Esophagus (tissue), 2 donors: ENCODE results near the gene FHIT. TPM values are rescaled to one million over a fixed set of nuclear protein-coding genes. Genes with fewer than 3 reads are reported as not detected.

Source experiments
- H3K27ac ChIP-seq, 2 donors: one replicate each; pipeline ENCODE4 v1.5.1; 2013; ENCODE audit warnings: low read depth in 2 of 2, mild to moderate bottlenecking in 2 of 2, inconsistent platforms in 1 of 2, low read length in 1 of 2, moderate library complexity in 1 of 2
- H3K27me3 ChIP-seq, 2 donors: one replicate each; pipeline ENCODE4 v1.6.1; 2013; ENCODE audit warnings: low read length in 2 of 2, control low read depth in 1 of 2, mild to moderate bottlenecking in 1 of 2; ENCODE audit not compliant: insufficient read depth in 2 of 2, control insufficient read depth in 1 of 2
- H3K36me3 ChIP-seq, 2 donors: one replicate each; pipeline ENCODE4 v1.6.1; 2013; ENCODE audit warnings: low read length in 1 of 2; ENCODE audit not compliant: control insufficient read depth in 2 of 2, insufficient read depth in 2 of 2
- H3K4me1 ChIP-seq, 2 donors: one replicate each; pipeline ENCODE4 v1.6.1; 2013; ENCODE audit warnings: low read length in 1 of 2; ENCODE audit not compliant: control insufficient read depth in 2 of 2, insufficient read depth in 2 of 2
- H3K4me3 ChIP-seq, 2 donors: one replicate each; pipeline ENCODE4 v1.5.1; 2013; ENCODE audit warnings: low read length in 2 of 2, mild to moderate bottlenecking in 2 of 2, low read depth in 1 of 2, moderate library complexity in 1 of 2
- H3K9me3 ChIP-seq, 2 donors: one replicate each; pipeline ENCODE4 v1.6.1; 2013; ENCODE audit warnings: mild to moderate bottlenecking in 2 of 2, low read depth in 1 of 2, low read length in 1 of 2, moderate library complexity in 1 of 2; ENCODE audit not compliant: control insufficient read depth in 2 of 2, insufficient read depth in 1 of 2
- whole genome bisulfite sequencing, 2 donors: extraction: QIAGEN DNeasy Blood & Tissue Kit; methylation state at CpG; one replicate each; pipeline ENCODE4 v1.1.7; 2013; 5-methylcytosine and 5-hydroxymethylcytosine counted together
- polyA plus RNA-seq, 2 donors: library from polyadenylated mRNA; stranded (reverse); fragments of 200-250 nt; gene quantifications; one replicate each; pipeline ENCODE4 v1.2.3, GENCODE V29; 2013
- donor health status: healthy with polysubstance abuse.
- donor health status: Bipolar disorder and iron deficiency.

Gene FHIT
- polyA plus RNA-seq, 2 donors = 3.4 to 5.0 TPM

GRCh38 chr3:61111825-61112224 lies 139.4 kb downstream of the FHIT start:
- WGBS, 2 donors = 77 to 89% methylated on average over 4 of the region's 4 CpGs
- H3K4me1 ChIP-seq = no peaks in the 10 kb centered on the region
- H3K4me3 ChIP-seq = no peak overlapping the region
- H3K27ac ChIP-seq = no peak overlapping the region
- H3K36me3 ChIP-seq = no peaks in the 10 kb centered on the region
- no peaks in the 10 kb centered on the region for H3K27me3 ChIP-seq
- H3K9me3 ChIP-seq = peaks cover 0 to 3% of the 10 kb centered on the region in 2 donors

- no peaks in the 10 kb centered on the region for H3K27me3 ChIP-seq
- no peak overlapping the region for H3K4me3 ChIP-seq
- 72 to 82% methylated on average over 2 of the region's 2 CpGs for WGBS, 2 donors
- no peak overlapping the region for H3K27ac ChIP-seq
- H3K36me3 ChIP-seq = no peaks in the 10 kb centered on the region
- H3K4me1 ChIP-seq = no peaks in the 10 kb centered on the region
- peaks cover 0 to 3% of the 10 kb centered on the region in 2 donors for H3K9me3 ChIP-seq
These were observed 140.7 kb downstream of the FHIT start for GRCh38 chr3:61110576-61110975.

GRCh38 chr3:61108247-61109019 lies 142.8 kb downstream of the FHIT start:
- Histone ChIP-seq H3K36me3 (no peaks in the 10 kb centered on the region), H3K27ac (no peak overlapping the region), H3K27me3 (no peaks in the 10 kb centered on the region), H3K9me3 (peaks cover 0 to 3% of the 10 kb centered on the region in 2 donors), H3K4me1 (no peaks in the 10 kb centered on the region), H3K4me3 (no peak overlapping the region)
- 2 to 38% methylated on average over 1 of the region's 1 CpG for WGBS, 2 donors

- WGBS, 2 donors = 86 to 89% methylated on average over 3 of the region's 3 CpGs
- Histone ChIP-seq H3K4me1 (no peaks in the 10 kb centered on the region), H3K9me3 (no peaks in the 10 kb centered on the region), H3K27me3 (no peaks in the 10 kb centered on the region), H3K4me3 (no peak overlapping the region), H3K27ac (no peak overlapping the region), H3K36me3 (no peaks in the 10 kb centered on the region)
These were observed 156.6 kb downstream of the FHIT start for GRCh38 chr3:61094608-61095007.

GRCh38 chr3:61093364-61093763 lies 157.9 kb downstream of the FHIT start:
- Histone ChIP-seq H3K9me3 (no peaks in the 10 kb centered on the region), H3K4me3 (no peak overlapping the region), H3K4me1 (no peaks in the 10 kb centered on the region), H3K27me3 (no peaks in the 10 kb centered on the region), H3K36me3 (no peaks in the 10 kb centered on the region), H3K27ac (no peak overlapping the region)
- WGBS, 2 donors = 73 to 77% methylated on average over 2 of the region's 2 CpGs

- Histone ChIP-seq H3K27me3 (no peaks in the 10 kb centered on the region), H3K9me3 (no peaks in the 10 kb centered on the region), H3K4me1 (no peaks in the 10 kb centered on the region), H3K36me3 (no peaks in the 10 kb centered on the region), H3K4me3 (no peak overlapping the region), H3K27ac (no peak overlapping the region)
- WGBS, 2 donors = 47 to 68% methylated on average over 4 of the region's 4 CpGs
These were observed 158.4 kb downstream of the FHIT start for GRCh38 chr3:61092870-61093269.

- Histone ChIP-seq H3K4me1 (no peaks in the 10 kb centered on the region), H3K36me3 (no peaks in the 10 kb centered on the region), H3K27me3 (no peaks in the 10 kb centered on the region), H3K4me3 (no peak overlapping the region), H3K9me3 (no peaks in the 10 kb centered on the region), H3K27ac (no peak overlapping the region)
- WGBS, 2 donors = 53 to 60% methylated on average over 6 of the region's 6 CpGs
These were observed 160.7 kb downstream of the FHIT start for GRCh38 chr3:61090389-61091169.

- Histone ChIP-seq H3K4me3 (no peak overlapping the region), H3K27ac (no peak overlapping the region), H3K36me3 (no peaks in the 10 kb centered on the region), H3K9me3 (no peaks in the 10 kb centered on the region), H3K27me3 (no peaks in the 10 kb centered on the region), H3K4me1 (no peaks in the 10 kb centered on the region)
- 92 to 97% methylated on average over 2 of the region's 2 CpGs for WGBS, 2 donors
These were observed 163.8 kb downstream of the FHIT start for GRCh38 chr3:61087465-61087864.

GRCh38 chr3:61081554-61081953 lies 169.7 kb downstream of the FHIT start:
- Histone ChIP-seq H3K27me3 (no peaks in the 10 kb centered on the region), H3K27ac (no peak overlapping the region), H3K4me3 (no peak overlapping the region), H3K9me3 (no peaks in the 10 kb centered on the region), H3K36me3 (no peaks in the 10 kb centered on the region), H3K4me1 (no peaks in the 10 kb centered on the region)
- WGBS, 2 donors = 81 to 87% methylated on average over 3 of the region's 3 CpGs
